HL-60 (cell line): ENCODE data around the gene EFNA5.

Experiments
- DNase-seq, 2 experiments: peaks; one replicate each; pipeline ENCODE4 v3.0.0-alpha.2; 2010 to 2020; ENCODE audit warnings: low read depth in 1 of 2, low spot score in 1 of 2
- H3K27ac ChIP-seq: fragments of 250-450 bp; sonication (Bioruptor Pico); replicated peaks from 2 replicates; pipeline ENCODE4 v1.5.1; 2020; ENCODE audit warnings: mild to moderate bottlenecking, moderate library complexity
- H3K27me3 ChIP-seq: fragments of 250-450 bp; sonication (Bioruptor Pico); 2 replicates; pipeline ENCODE4 v1.5.1; 2021; ENCODE audit warnings: mild to moderate bottlenecking, moderate library complexity; ENCODE audit not compliant: insufficient read depth, poor library complexity, severe bottlenecking
- H3K4me3 ChIP-seq: replicated peaks from 2 replicates; pipeline ENCODE4 v1.5.1; 2011; ENCODE audit warnings: mild to moderate bottlenecking, control low read depth, low read length; ENCODE audit not compliant: insufficient read depth
- CTCF ChIP-seq: IDR thresholded peaks from one replicate; pipeline ENCODE4 v1.5.1; 2011; ENCODE audit warnings: low read length, control low read depth, inconsistent platforms; ENCODE audit not compliant: insufficient read depth
- GABPA ChIP-seq: IDR thresholded peaks from 2 replicates; pipeline ENCODE4 v1.6.1; 2012; ENCODE audit warnings: low read depth
- POLR2AphosphoS5 ChIP-seq: IDR thresholded peaks from 2 replicates; pipeline ENCODE4 v1.6.1; 2012; ENCODE audit warnings: low read depth
- REST ChIP-seq: IDR thresholded peaks from 2 replicates; pipeline ENCODE4 v1.6.1; 2012; ENCODE audit warnings: low read depth; ENCODE audit not compliant: insufficient replicate concordance
- SPI1 ChIP-seq: IDR thresholded peaks from 2 replicates; pipeline ENCODE4 v1.6.1; 2012; ENCODE audit warnings: low read depth, mild to moderate bottlenecking, borderline replicate concordance

EFNA5 gene

GRCh38 chr5:107487056-107487542 lies 183.6 kb downstream of the EFNA5 start:
- Histone ChIP-seq H3K4me3 (no peak overlapping the region), H3K27me3 (no peaks in the 10 kb centered on the region), H3K27ac (peak overlapping the region; percentile 66)
- peak; percentile 36 to 37 for DNase-seq
- TF ChIP-seq REST: no peak
- TF ChIP-seq SPI1: peak; percentile 70

- no peak for TF ChIP-seq POLR2AphosphoS5
- no peak overlapping the region for H3K4me3 ChIP-seq
Measured at GRCh38 chr5:107486489-107486888, 184.2 kb downstream of the EFNA5 start.

GRCh38 chr5:107485184-107485583 lies 185.6 kb downstream of the EFNA5 start:
- H3K27ac ChIP-seq: no peak overlapping the region
- H3K27me3 ChIP-seq: no peaks in the 10 kb centered on the region
- H3K4me3 ChIP-seq: no peak overlapping the region
- no peak for TF ChIP-seq CTCF
- TF ChIP-seq SPI1: no peak
- DNase-seq: no peak

More at GRCh38 chr5:107486489-107486888, 184.2 kb downstream of the EFNA5 start:
- Histone ChIP-seq H3K27me3 (no peaks in the 10 kb centered on the region), H3K27ac (peak overlapping the region; percentile 66)
- peak; percentile 36 to 61 for DNase-seq

DNA sequence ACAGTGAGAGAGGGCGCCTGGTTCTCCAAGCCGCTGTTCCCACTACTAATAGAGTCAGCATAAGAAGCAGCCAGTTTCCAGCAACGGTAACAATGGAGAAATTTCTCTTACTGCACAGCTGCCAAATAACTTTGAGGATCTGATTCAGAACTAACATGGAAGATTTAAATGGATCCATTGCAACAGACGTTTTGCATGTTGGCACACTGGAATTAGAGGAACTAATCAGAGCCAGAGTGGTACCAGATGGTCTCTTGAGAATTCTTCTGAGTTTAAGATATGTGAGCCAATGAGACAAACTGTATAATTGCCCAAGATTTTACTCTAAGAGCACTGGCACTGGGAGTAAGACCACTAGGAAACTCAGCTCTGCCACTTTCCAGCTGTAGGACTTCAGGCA lies 186.5 kb downstream of the EFNA5 start:
- H3K27ac ChIP-seq: no peak overlapping the region
- no peak for DNase-seq
- no peak overlapping the region for H3K4me3 ChIP-seq
- TF ChIP-seq CTCF: no peak
- TF ChIP-seq POLR2AphosphoS5: no peak
- no peak for TF ChIP-seq SPI1
- no peak for TF ChIP-seq GABPA
- no peak for TF ChIP-seq REST
- no peaks in the 10 kb centered on the region for H3K27me3 ChIP-seq

GRCh38 chr5:107483231-107484024 lies 187.3 kb downstream of the EFNA5 start:
- DNase-seq: no peak

More at GRCh38 chr5:107483231-107484024, 187.3 kb downstream of the EFNA5 start:
- Histone ChIP-seq H3K4me3 (no peak overlapping the region), H3K27me3 (no peaks in the 10 kb centered on the region), H3K27ac (no peak overlapping the region)
- TF ChIP-seq GABPA (no peak), REST (no peak), CTCF (no peak), POLR2AphosphoS5 (no peak), SPI1 (no peak)
